NOMO-1 treated with dmso at 0.1 percent for 144 hours (cell line): ENCODE results near the gene MBNL2.

ENCODE experiments used
- DNase-seq: peaks from one replicate; lab custom pipeline; 2025; ENCODE audit not compliant: unreplicated experiment; lab: John Stamatoyannopoulos, UW

The MBNL2 gene

DNA sequence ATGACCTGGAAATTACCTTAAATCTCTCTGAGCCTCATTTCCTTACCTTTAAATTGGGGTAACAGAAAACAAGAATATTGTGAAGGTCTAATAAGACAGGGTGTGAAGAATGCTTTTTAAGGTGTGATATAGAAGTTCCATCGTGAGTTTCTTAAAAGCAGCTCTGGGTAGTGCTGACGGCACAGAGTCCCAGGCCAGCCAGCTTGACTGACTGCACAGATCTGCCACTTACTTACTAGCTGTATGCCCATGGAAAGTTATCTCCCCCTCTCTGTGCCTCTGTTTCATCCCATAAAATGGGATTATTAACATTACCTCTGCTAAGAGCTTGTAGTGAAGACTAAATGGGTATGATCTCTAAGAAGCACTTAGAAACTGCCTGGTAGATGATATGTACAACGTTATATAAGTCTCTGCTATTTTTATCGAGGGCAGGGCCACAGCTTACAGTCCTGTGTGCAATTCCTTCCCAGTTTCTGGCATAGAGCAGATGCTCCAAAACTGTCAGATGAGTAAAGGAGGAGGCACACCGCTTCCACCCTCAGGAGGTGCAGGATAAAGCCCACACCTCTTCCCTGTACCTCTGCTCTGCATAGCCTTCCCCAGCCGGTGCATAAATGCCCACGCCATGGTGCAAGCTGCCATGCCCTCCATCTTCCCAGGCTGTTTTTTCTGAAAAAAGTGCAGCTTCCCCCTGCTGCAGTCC is 99.6 kb downstream of the MBNL2 start:
- no peak for DNase-seq

- DNase-seq: no peak
Observed at GRCh38 chr13:97322740-97323342, 100.7 kb downstream of the MBNL2 start.

DNA sequence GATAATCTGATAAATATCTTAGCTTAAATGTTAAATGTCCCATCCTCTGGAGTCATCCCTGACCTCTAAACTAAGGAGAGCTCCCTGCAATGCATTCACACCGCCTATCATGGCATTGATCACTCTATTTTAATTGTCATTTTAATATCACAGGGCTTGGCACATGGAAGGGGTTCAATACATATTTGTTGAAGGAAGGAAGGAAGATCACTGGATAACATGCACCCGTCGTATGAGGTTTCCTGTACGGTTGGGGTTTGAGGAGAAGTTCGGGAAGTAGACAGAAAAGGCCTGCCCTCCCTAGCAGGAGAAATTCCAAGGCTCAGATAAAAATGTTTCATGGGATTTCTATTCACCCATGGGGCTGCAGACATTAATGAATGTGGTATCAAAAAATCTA is 102.0 kb downstream of the MBNL2 start:
- DNase-seq: no peak

GRCh38 chr13:97325738-97326137 is 103.6 kb downstream of the MBNL2 start:
- no peak for DNase-seq

GRCh38 chr13:97327086-97327485 is 105.0 kb downstream of the MBNL2 start:
- DNase-seq: no peak

DNA sequence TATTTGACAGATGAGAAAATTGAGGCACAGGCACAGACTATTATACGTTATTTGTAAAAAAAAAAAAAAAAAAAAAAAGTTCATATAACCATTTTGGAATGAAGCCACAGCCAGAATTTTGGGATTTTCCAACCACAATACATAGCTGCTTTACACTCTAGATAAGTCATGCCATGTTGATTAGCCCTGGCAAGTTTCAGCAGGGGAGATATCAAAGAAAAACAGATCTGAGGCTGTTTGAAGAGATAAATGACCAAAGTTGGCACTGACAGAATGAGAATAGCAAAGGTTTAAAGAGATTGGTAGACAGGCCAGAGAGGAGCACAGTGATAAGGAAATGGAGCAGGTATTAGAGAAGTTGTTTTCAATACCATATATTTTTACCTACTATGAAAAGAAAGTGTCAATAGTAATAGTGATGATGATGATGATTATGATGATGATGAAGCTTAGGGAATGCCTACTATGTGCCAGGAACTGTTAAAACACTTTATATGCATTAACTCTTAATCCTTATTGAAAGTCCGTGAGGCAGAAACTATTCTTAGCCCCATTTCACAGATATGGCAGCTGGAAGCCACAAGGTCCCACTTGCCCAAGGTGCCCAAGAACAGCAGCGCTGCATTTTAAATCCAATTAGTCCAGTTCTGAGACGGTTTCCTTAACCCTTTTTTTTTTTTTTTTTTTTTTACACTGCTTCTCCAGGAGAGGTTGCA is 105.5 kb downstream of the MBNL2 start:
- no peak for DNase-seq

- no peak for DNase-seq
Observed at GRCh38 chr13:97328222-97328790, 106.2 kb downstream of the MBNL2 start.

DNA sequence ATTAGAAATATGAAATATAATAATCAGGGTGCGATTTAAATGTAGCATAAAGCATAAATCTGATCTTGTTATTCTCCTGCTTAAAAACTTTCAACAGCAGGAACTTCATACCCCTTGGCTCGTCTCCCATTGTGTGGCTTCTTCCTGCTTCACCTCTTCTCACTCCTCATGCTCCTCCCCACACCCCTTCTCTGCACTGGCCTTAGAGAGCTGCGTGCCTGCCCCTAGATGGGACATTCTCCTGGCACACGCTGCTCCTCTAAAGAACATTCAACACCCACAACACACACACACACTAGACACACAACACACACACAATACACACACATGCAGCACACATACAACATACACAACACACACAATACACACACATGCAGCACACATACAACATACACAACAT is 107.2 kb downstream of the MBNL2 start:
- no peak for DNase-seq

DNA sequence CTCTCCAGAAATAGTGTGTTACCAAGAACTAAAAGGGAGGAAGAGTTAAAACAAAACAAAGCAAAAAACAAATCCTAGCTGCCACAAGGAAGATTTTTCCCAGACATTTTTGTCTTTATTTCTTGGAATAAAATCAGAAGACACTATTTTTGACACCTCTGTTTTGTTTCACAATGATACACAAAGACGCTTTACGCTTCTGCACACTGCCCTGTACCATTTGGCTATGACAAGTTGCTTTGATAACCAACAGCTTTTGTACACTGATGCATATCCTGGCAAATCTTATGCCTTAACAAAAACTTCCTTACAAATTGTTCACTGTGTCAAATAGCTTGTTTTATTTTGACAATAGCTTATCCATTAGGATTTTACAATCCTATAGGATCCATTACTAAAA is 108.3 kb downstream of the MBNL2 start:
- no peak for DNase-seq

DNA sequence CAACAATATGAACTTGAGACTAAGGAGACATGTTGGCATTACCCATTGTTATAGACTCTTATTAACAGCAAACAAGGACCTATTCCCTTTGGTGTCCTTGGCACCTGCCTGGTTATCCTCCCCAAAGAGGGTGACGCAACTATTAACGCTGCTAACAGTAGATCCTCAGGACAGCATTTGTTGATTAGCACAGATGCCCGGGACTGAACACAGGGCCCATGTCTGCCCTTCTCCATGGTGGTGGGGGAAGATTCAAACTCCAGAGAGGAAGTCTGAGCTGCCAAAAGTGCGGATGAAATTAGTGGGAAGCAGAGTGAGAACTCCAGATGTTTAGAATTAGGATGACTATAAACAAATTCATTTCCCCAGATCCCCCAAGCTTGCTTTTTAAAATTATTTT is 110.6 kb downstream of the MBNL2 start:
- no peak for DNase-seq

GRCh38 chr13:97333983-97334382 is 111.8 kb downstream of the MBNL2 start:
- DNase-seq: no peak

DNA sequence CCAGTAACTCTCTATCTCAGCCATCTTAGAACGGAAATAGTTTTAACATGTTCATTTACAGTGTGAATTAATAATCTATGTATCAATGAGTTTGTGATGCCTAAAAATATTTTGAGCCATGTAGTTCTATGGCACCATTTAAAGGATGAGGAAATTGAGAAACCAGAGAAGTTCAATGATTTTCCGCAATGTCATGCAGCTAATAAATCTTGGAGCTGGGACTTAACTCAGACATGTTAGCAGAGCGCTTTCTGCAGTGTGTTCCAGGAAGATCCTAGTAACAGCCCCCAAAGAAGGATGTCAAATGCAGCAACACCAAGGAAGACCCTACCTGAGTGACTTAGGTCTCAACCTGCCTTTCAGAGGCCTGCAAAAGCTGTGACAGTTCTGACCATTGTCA is 112.6 kb downstream of the MBNL2 start:
- no peak for DNase-seq

- no peak for DNase-seq
Observed at GRCh38 chr13:97335488-97336134, 113.5 kb downstream of the MBNL2 start.

DNA sequence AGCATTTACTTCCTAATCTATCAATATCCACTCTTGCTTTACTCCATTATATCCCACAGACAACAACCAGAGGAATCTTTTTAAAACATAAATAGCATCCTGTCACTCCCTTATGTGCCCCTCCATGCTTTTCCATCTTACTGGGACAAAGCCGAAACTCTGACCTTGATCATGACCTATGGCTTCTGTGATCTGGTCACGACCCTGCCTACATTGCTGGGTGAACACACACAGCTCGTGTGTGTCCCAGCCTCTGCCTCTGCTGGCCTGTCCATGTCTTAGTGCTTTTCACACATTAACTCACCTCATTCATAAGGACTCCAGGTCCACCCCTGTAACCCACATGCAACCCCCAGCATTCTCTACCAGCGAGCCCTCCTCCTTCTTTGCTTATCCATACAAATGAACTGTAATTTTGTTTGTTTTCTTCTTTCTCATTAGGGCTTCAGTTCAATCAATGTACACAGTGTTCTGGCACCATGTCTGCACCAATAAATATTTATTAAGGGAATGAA is 115.9 kb downstream of the MBNL2 start:
- DNase-seq: no peak

DNA sequence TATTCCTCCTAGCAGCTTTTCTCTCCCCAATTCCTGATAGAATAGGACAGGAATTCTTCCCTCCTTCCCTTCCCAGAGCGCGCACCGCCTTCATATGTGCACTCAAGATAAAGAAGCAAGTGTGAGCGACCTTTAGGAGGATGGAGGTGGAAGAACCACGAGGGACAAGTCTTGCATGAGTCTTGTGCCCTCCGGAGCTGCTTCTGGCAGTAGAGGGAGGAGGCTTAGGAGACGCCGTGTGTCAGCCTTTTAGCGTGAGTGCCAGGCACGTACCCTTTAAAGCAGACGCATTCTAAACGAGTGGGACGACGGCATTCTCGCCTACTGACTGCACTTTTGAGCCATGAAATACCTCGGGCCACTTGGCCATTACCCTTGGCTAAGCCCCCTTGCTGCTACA is 116.4 kb downstream of the MBNL2 start:
- no peak for DNase-seq

DNA sequence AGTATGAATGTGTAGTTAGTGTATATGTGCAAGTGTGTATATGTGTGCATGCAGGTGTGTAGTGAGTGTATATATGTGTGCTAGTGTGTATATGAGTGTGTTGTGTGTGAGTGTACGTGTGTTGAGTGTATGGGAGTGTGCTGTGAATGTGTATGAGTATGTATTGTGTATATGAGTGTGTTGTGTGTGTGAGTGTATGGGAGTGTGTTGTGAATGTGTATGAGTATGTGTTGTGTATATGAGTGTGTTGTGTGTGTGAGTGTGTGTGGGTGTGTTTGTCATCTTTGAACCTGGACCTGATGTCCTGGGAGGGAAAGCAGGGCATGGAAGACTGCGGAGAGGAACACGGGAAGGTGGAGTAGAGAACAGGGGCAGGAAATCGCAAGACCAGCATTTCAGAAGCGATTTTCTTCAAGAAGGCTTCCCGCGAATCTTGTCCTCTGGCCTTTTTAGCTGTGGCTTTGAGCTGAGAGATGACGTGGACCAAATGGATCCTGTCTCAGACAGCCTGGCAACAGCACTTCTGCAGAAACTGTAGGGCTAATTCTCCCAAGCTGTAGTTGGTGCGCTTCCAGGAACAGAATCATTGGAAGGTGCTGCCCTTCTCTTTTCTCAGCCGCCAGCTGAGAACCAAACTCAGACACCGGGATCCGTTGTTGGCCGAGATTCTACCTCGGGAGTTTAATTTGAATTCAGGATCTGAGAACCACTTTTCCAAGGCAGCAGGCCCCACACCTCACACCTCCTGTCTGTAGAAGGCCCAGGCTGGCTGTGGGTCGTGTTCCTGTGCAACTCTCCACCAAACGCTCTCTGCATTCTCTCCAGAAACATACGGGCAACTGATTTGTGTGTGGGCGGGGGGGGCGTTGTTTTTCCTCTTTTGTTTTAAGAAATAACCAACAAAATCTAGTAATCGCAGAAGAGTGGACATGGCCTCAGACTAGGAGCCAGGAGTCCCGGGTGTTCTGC is 117.2 kb downstream of the MBNL2 start:
- DNase-seq: no peak

GRCh38 chr13:97339988-97340749 is 118.0 kb downstream of the MBNL2 start:
- DNase-seq: no peak

- no peak for DNase-seq
Observed at GRCh38 chr13:97341135-97341534, 119.0 kb downstream of the MBNL2 start.

DNA sequence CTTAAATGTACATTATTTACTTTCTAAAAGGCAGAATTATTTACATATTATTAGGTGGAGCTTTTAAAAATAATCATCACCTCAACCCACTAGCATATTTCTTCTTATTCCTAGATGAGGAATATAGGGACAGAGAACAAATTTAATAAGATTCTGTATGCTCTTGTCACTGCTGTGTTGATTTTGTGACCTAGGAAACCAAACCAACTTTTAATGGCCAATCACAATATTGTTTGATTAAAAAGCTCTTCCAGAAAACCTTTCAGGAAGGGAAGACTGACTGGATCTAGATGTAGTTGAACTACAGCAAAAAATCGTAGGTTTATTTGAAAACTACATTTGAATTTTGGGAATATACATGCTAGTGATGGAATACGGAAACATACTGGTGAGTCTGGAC is 120.0 kb downstream of the MBNL2 start:
- DNase-seq: no peak
